WTC11 (cell line): ENCODE data around the gene ITGAX. TPM values are rescaled to one million over a fixed set of nuclear protein-coding genes. Genes with fewer than 3 reads are reported as not detected.

Source experiments
- ATAC-seq: fragments of 200-7000 bp; cut with Tn5 transposase; 2 replicates; pipeline ENCODE4 v1.10.0; 2021; ENCODE audit warnings: mild to moderate bottlenecking, moderate library complexity
- CTCF ChIA-PET: fragments of 300-600 bp; sonication (Branson Sonifier 250); formaldehyde crosslinking; loops from one replicate; lab custom pipeline; 2021; ENCODE audit warnings: antibody characterized with exemption; lab: Charles Lee
- POLR2A ChIA-PET: fragments of 350-600 bp; sonication (Branson Sonifier 250); formaldehyde crosslinking; loops from one replicate; lab custom pipeline; 2021; ENCODE audit warnings: antibody characterized with exemption; lab: Charles Lee
- DNase-seq: peaks from one replicate; pipeline ENCODE4 v3.0.0; 2021; ENCODE audit warnings: low spot score
- H3K27ac Mint-ChIP-seq: 2 replicates; pipeline ENCODE4 v1.8.0; 2021; ENCODE audit warnings: mixed read lengths
- H3K27me3 Mint-ChIP-seq: 2 replicates; pipeline ENCODE4 v1.8.0; 2021; ENCODE audit warnings: low read depth, mild to moderate bottlenecking, moderate library complexity, mixed read lengths
- H3K36me3 Mint-ChIP-seq: 2 replicates; pipeline ENCODE4 v1.8.0; 2021; ENCODE audit warnings: mixed read lengths
- H3K4me1 Mint-ChIP-seq: 2 replicates; pipeline ENCODE4 v1.8.0; 2022; ENCODE audit warnings: mixed read lengths
- H3K4me3 Mint-ChIP-seq: 2 replicates; pipeline ENCODE4 v1.8.0; 2021; ENCODE audit warnings: mild to moderate bottlenecking, moderate library complexity, mixed read lengths
- H3K9me3 Mint-ChIP-seq: 2 replicates; pipeline ENCODE4 v1.8.0; 2021; ENCODE audit warnings: mixed read lengths
- E2F1 ChIP-seq: sonication (generic); formaldehyde crosslinking; IDR thresholded peaks from 2 replicates; pipeline ENCODE4 v1.8.0; 2022; ENCODE audit warnings: mild to moderate bottlenecking, missing genetic modification reagents
- ELF4 ChIP-seq: sonication (generic); formaldehyde crosslinking; IDR thresholded peaks from 2 replicates; pipeline ENCODE4 v1.8.1; 2022; ENCODE audit warnings: low read depth, mild to moderate bottlenecking, moderate library complexity, missing genetic modification reagents
- FOXK1 ChIP-seq: sonication (generic); formaldehyde crosslinking; IDR thresholded peaks from 2 replicates; pipeline ENCODE4 v1.8.0; 2022; ENCODE audit warnings: mild to moderate bottlenecking, moderate library complexity, missing genetic modification reagents
- GABPB1 ChIP-seq: sonication (generic); formaldehyde crosslinking; IDR thresholded peaks from 2 replicates; pipeline ENCODE4 v1.8.1; 2023; ENCODE audit warnings: mild to moderate bottlenecking, missing genetic modification reagents
- JUN ChIP-seq: sonication (generic); formaldehyde crosslinking; IDR thresholded peaks from 2 replicates; pipeline ENCODE4 v1.8.0; 2023; ENCODE audit warnings: mild to moderate bottlenecking, missing genetic modification reagents
- MXD4 ChIP-seq: fragments of 250-450 bp; sonication (Bioruptor Pico); IDR thresholded peaks from 2 replicates; pipeline ENCODE4 v1.8.0; 2021; ENCODE audit warnings: mild to moderate bottlenecking, moderate library complexity, borderline replicate concordance
- MYBL2 ChIP-seq: sonication (generic); formaldehyde crosslinking; IDR thresholded peaks from 2 replicates; pipeline ENCODE4 v1.8.1; 2023; ENCODE audit warnings: mild to moderate bottlenecking, moderate library complexity, missing genetic modification reagents
- NFYB ChIP-seq: sonication (generic); formaldehyde crosslinking; conservative IDR thresholded peaks from 2 replicates; pipeline ENCODE4 v1.8.0; 2022; ENCODE audit warnings: low read depth, missing genetic modification reagents
- OVOL2 ChIP-seq: fragments of 250-450 bp; sonication (Bioruptor Pico); IDR thresholded peaks from 2 replicates; pipeline ENCODE4 v1.9.0; 2021; ENCODE audit warnings: mild to moderate bottlenecking, borderline replicate concordance
- RORB ChIP-seq: fragments of 250-450 bp; sonication (Bioruptor Pico); IDR thresholded peaks from 2 replicates; pipeline ENCODE4 v1.9.0; 2021; ENCODE audit warnings: mild to moderate bottlenecking
- SMAD3 ChIP-seq: sonication (generic); formaldehyde crosslinking; IDR thresholded peaks from 2 replicates; pipeline ENCODE4 v1.8.0; 2022; ENCODE audit warnings: missing genetic modification reagents, mild to moderate bottlenecking, borderline replicate concordance
- SMAD4 ChIP-seq: sonication (generic); formaldehyde crosslinking; IDR thresholded peaks from 2 replicates; pipeline ENCODE4 v1.8.0; 2022; ENCODE audit warnings: mild to moderate bottlenecking, missing genetic modification reagents
- SOX15 ChIP-seq: fragments of 250-450 bp; sonication (Bioruptor Pico); IDR thresholded peaks from 2 replicates; pipeline ENCODE4 v1.9.0; 2021; ENCODE audit warnings: mild to moderate bottlenecking
- ZNF219 ChIP-seq: sonication (generic); formaldehyde crosslinking; IDR thresholded peaks from 2 replicates; pipeline ENCODE4 v1.8.0; 2023; ENCODE audit warnings: missing genetic modification reagents, mild to moderate bottlenecking, borderline replicate concordance
- ZNF512 ChIP-seq: sonication (generic); formaldehyde crosslinking; IDR thresholded peaks from 2 replicates; pipeline ENCODE4 v1.8.1; 2022; ENCODE audit warnings: missing genetic modification reagents, borderline replicate concordance
- total RNA-seq: library from RNA; stranded (reverse); gene quantifications from 3 replicates; pipeline ENCODE4 v1.2.3, GENCODE V29; 2021
- TF ChIP-seq, protein P1 (sequence below): sonication (generic); formaldehyde crosslinking; IDR thresholded peaks from 2 replicates; pipeline ENCODE4 v1.8.1; 2023; ENCODE audit warnings: mild to moderate bottlenecking, missing genetic modification reagents
- TF ChIP-seq, protein P2 (sequence below): sonication (generic); formaldehyde crosslinking; IDR thresholded peaks from 2 replicates; pipeline ENCODE4 v1.8.0; 2023; ENCODE audit warnings: missing genetic modification reagents, mild to moderate bottlenecking, borderline replicate concordance
- TF ChIP-seq, protein P3 (sequence below): sonication (generic); formaldehyde crosslinking; IDR thresholded peaks from 2 replicates; pipeline ENCODE4 v1.8.0; 2022; ENCODE audit warnings: missing genetic modification reagents
- TF ChIP-seq, protein P4 (sequence below): fragments of 200-600 bp; IDR thresholded peaks from 2 replicates; pipeline ENCODE4 v1.8.0; 2022; ENCODE audit warnings: antibody characterized with exemption
- TF ChIP-seq, protein P5 (sequence below): fragments of 250-450 bp; sonication (Bioruptor Pico); IDR thresholded peaks from 2 replicates; pipeline ENCODE4 v1.9.0; 2021; ENCODE audit warnings: mild to moderate bottlenecking

The ITGAX gene
- total RNA-seq, 1 experiment from 2014 or later, result 0.33 TPM

DNA sequence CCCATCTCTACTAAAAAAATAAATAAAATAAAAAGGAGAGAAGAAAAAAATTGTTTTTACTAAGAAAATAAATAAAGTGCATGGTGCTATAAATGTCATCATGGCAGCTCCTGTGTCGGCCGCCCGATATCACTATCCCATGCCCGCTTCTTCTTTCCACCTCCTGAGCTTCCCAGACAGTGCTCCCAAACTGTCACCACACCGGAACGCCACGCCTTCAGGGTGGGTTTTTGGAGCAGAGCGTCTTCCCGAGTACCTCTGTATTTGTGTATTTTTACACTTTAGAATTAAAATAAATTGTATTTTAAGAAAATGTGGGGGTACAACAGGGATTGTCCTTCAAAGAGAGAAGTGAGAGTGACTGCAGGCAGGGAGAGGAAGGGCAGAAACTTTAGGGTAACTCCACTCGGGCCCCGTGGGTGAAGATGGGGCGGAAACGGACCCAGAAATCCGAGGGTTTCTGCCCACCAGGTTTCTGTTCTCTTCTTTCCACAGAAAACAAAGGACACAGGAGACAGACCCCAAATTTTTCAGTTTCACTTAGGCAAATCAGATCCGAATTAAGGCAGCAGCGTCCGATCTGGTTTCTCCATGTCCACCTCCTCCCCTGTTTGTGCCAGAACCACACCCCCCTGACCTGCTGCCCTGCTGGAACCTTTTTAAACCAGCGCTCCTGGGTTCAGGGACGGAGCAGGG is 3.6 kb upstream of the ITGAX start:
- no peak for DNase-seq
- Mint-ChIP-seq H3K27ac (no peak overlapping the region), H3K4me1 (peaks cover 4% of the 10 kb centered on the region; the same call in 1 of the 2 replicates), H3K36me3 (no peaks in the 10 kb centered on the region), H3K4me3 (no peak overlapping the region), H3K27me3 (peaks cover 7% of the 10 kb centered on the region), H3K9me3 (peaks cover 6% of the 10 kb centered on the region; the same call in 1 of the 2 replicates)
- ChIA-PET POLR2A (no interaction called here), CTCF (no interaction called here)
- no peak for ATAC-seq
- no peak for TF ChIP-seq ZNF219 (CRISPR knock-in tag)
- no peak for TF ChIP-seq GABPB1 (CRISPR knock-in tag)
- TF ChIP-seq, protein P1, sequence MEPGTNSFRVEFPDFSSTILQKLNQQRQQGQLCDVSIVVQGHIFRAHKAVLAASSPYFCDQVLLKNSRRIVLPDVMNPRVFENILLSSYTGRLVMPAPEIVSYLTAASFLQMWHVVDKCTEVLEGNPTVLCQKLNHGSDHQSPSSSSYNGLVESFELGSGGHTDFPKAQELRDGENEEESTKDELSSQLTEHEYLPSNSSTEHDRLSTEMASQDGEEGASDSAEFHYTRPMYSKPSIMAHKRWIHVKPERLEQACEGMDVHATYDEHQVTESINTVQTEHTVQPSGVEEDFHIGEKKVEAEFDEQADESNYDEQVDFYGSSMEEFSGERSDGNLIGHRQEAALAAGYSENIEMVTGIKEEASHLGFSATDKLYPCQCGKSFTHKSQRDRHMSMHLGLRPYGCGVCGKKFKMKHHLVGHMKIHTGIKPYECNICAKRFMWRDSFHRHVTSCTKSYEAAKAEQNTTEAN (CRISPR knock-in tag), result no peak
- no peak for TF ChIP-seq RORB (CRISPR knock-in tag)
- no peak for TF ChIP-seq OVOL2 (CRISPR knock-in tag)
- no peak for TF ChIP-seq FOXK1 (CRISPR knock-in tag)
- no peak for TF ChIP-seq NFYB (CRISPR knock-in tag)
- no peak for TF ChIP-seq MXD4 (CRISPR knock-in tag)
- TF ChIP-seq E2F1, result no peak

DNA sequence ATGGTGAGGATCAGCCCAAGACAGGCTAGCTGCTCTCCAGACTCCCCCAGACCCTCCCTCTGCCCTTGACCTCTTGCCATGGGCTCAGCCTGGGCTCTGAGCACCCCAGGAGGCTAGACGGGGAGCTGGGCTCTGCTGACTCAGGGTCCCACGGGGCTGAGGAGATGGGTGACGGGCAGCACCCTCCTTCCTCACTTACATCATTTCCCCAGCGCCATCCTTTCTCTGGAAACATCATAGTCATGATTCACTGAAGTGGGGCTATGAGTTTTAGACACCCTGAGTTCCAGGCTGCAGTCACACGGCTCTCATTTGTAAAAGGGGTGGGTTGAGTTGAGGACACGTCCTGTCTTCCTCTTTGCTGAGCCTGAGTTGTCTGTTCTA is 3.0 kb upstream of the ITGAX start:
- H3K9me3 Mint-ChIP-seq, result peaks cover 6% of the 10 kb centered on the region; the same call in 1 of the 2 replicates
- no peak overlapping the region for H3K4me3 Mint-ChIP-seq
- H3K4me1 Mint-ChIP-seq, result peaks cover 7% of the 10 kb centered on the region
- DNase-seq (no peak), ATAC-seq (no peak)
- CTCF ChIA-PET, result no interaction called here
- POLR2A ChIA-PET, result no interaction called here
- H3K36me3 Mint-ChIP-seq, result no peaks in the 10 kb centered on the region
- H3K27me3 Mint-ChIP-seq, result peaks cover 7% of the 10 kb centered on the region; the same call in 1 of the 2 replicates
- no peak overlapping the region for H3K27ac Mint-ChIP-seq
- TF ChIP-seq, protein P2, sequence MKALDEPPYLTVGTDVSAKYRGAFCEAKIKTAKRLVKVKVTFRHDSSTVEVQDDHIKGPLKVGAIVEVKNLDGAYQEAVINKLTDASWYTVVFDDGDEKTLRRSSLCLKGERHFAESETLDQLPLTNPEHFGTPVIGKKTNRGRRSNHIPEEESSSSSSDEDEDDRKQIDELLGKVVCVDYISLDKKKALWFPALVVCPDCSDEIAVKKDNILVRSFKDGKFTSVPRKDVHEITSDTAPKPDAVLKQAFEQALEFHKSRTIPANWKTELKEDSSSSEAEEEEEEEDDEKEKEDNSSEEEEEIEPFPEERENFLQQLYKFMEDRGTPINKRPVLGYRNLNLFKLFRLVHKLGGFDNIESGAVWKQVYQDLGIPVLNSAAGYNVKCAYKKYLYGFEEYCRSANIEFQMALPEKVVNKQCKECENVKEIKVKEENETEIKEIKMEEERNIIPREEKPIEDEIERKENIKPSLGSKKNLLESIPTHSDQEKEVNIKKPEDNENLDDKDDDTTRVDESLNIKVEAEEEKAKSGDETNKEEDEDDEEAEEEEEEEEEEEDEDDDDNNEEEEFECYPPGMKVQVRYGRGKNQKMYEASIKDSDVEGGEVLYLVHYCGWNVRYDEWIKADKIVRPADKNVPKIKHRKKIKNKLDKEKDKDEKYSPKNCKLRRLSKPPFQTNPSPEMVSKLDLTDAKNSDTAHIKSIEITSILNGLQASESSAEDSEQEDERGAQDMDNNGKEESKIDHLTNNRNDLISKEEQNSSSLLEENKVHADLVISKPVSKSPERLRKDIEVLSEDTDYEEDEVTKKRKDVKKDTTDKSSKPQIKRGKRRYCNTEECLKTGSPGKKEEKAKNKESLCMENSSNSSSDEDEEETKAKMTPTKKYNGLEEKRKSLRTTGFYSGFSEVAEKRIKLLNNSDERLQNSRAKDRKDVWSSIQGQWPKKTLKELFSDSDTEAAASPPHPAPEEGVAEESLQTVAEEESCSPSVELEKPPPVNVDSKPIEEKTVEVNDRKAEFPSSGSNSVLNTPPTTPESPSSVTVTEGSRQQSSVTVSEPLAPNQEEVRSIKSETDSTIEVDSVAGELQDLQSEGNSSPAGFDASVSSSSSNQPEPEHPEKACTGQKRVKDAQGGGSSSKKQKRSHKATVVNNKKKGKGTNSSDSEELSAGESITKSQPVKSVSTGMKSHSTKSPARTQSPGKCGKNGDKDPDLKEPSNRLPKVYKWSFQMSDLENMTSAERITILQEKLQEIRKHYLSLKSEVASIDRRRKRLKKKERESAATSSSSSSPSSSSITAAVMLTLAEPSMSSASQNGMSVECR, result no peak
- TF ChIP-seq SMAD3 (CRISPR knock-in tag) (no peak), ELF4 (no peak), JUN (CRISPR knock-in tag) (no peak), MYBL2 (CRISPR knock-in tag) (no peak), ZNF512 (CRISPR knock-in tag) (no peak), SOX15 (no peak), SMAD4 (CRISPR knock-in tag) (no peak)
- TF ChIP-seq, protein P3, sequence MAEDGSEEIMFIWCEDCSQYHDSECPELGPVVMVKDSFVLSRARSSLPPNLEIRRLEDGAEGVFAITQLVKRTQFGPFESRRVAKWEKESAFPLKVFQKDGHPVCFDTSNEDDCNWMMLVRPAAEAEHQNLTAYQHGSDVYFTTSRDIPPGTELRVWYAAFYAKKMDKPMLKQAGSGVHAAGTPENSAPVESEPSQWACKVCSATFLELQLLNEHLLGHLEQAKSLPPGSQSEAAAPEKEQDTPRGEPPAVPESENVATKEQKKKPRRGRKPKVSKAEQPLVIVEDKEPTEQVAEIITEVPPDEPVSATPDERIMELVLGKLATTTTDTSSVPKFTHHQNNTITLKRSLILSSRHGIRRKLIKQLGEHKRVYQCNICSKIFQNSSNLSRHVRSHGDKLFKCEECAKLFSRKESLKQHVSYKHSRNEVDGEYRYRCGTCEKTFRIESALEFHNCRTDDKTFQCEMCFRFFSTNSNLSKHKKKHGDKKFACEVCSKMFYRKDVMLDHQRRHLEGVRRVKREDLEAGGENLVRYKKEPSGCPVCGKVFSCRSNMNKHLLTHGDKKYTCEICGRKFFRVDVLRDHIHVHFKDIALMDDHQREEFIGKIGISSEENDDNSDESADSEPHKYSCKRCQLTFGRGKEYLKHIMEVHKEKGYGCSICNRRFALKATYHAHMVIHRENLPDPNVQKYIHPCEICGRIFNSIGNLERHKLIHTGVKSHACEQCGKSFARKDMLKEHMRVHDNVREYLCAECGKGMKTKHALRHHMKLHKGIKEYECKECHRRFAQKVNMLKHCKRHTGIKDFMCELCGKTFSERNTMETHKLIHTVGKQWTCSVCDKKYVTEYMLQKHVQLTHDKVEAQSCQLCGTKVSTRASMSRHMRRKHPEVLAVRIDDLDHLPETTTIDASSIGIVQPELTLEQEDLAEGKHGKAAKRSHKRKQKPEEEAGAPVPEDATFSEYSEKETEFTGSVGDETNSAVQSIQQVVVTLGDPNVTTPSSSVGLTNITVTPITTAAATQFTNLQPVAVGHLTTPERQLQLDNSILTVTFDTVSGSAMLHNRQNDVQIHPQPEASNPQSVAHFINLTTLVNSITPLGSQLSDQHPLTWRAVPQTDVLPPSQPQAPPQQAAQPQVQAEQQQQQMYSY (CRISPR knock-in tag), result no peak
- TF ChIP-seq, protein P4, sequence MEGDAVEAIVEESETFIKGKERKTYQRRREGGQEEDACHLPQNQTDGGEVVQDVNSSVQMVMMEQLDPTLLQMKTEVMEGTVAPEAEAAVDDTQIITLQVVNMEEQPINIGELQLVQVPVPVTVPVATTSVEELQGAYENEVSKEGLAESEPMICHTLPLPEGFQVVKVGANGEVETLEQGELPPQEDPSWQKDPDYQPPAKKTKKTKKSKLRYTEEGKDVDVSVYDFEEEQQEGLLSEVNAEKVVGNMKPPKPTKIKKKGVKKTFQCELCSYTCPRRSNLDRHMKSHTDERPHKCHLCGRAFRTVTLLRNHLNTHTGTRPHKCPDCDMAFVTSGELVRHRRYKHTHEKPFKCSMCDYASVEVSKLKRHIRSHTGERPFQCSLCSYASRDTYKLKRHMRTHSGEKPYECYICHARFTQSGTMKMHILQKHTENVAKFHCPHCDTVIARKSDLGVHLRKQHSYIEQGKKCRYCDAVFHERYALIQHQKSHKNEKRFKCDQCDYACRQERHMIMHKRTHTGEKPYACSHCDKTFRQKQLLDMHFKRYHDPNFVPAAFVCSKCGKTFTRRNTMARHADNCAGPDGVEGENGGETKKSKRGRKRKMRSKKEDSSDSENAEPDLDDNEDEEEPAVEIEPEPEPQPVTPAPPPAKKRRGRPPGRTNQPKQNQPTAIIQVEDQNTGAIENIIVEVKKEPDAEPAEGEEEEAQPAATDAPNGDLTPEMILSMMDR, result no peak
- TF ChIP-seq, protein P5, sequence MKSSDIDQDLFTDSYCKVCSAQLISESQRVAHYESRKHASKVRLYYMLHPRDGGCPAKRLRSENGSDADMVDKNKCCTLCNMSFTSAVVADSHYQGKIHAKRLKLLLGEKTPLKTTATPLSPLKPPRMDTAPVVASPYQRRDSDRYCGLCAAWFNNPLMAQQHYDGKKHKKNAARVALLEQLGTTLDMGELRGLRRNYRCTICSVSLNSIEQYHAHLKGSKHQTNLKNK (CRISPR knock-in tag), result no peak
